ENCODE results near the gene FOXK1. TPM values are rescaled to one million over a fixed set of nuclear protein-coding genes. Genes with fewer than 3 reads are reported as not detected.
A peak's percentile ranks its signal among the peaks of the same experiment; 100 is the strongest.

Gene FOXK1
- total and polyA plus RNA-seq, 2 of the 13 experiments (the other 11 are each of a cell fraction or from before 2014, with no cell fraction given) = 4.6 to 8.8 TPM

DNA sequence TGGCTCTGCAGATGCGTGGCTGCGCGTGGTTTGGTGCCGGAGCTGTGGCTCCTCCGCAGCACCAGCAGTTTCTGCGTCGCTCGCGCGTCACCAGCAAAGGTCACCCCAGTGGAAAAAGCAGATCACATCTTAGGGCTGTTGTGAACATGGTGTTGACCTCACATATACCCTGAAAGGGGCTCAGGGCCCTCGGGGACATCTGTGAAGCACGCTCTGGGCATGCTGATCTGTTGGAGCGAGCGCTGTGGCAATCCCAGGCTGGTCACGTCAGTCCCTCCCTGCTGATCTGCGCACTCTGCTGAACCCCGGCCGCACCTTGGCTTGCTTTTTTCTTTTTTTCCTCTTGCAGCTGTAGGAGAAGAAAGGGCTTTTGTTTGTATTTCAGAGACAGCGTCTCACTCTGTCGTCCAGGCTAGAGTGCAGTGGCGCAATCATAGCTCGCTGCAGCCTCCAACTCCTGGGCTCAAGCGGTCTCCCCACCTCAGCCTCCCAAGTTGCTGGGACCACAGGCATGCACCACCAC, 60.0 kb downstream of the FOXK1 start (continued):
- TF ChIP-seq, protein P1, sequence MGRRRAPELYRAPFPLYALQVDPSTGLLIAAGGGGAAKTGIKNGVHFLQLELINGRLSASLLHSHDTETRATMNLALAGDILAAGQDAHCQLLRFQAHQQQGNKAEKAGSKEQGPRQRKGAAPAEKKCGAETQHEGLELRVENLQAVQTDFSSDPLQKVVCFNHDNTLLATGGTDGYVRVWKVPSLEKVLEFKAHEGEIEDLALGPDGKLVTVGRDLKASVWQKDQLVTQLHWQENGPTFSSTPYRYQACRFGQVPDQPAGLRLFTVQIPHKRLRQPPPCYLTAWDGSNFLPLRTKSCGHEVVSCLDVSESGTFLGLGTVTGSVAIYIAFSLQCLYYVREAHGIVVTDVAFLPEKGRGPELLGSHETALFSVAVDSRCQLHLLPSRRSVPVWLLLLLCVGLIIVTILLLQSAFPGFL (CRISPR knock-in tag; IDR thresholded peaks at IDR 0.05) = no peak
- TF ChIP-seq, protein P2, sequence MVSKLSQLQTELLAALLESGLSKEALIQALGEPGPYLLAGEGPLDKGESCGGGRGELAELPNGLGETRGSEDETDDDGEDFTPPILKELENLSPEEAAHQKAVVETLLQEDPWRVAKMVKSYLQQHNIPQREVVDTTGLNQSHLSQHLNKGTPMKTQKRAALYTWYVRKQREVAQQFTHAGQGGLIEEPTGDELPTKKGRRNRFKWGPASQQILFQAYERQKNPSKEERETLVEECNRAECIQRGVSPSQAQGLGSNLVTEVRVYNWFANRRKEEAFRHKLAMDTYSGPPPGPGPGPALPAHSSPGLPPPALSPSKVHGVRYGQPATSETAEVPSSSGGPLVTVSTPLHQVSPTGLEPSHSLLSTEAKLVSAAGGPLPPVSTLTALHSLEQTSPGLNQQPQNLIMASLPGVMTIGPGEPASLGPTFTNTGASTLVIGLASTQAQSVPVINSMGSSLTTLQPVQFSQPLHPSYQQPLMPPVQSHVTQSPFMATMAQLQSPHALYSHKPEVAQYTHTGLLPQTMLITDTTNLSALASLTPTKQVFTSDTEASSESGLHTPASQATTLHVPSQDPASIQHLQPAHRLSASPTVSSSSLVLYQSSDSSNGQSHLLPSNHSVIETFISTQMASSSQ (IDR thresholded peaks at IDR 0.05; ENCODE audit: low read depth) = no peak
- TF ChIP-seq, protein P2 (CRISPR knock-in tag; IDR thresholded peaks at IDR 0.05; ENCODE audit: borderline replicate concordance) = peak; percentile 70; the same call in 1 of the 2 replicates
- TF ChIP-seq MAF1 (CRISPR knock-in tag; IDR thresholded peaks at IDR 0.05; ENCODE audit: borderline replicate concordance) = no peak
- TF ChIP-seq ZNF230 (CRISPR knock-in tag; IDR thresholded peaks at IDR 0.05) = no peak
- no peak for TF ChIP-seq ZNF780A (CRISPR knock-in tag; IDR thresholded peaks at IDR 0.05)
- TF ChIP-seq ZNF549 (CRISPR knock-in tag; IDR thresholded peaks at IDR 0.05) = no peak
- TF ChIP-seq SUZ12 (IDR thresholded peaks at IDR 0.05; ENCODE audit: low read depth, low read length) = no peak
- 0 out of 2 replicates have a peak, but pooled peaks have one; percentile 30 for TF ChIP-seq ZNF776 (CRISPR knock-in tag; IDR thresholded peaks at IDR 0.05)
- peak; percentile 60; the same call in 1 of the 2 replicates for TF ChIP-seq NRL (CRISPR knock-in tag; IDR thresholded peaks at IDR 0.05; ENCODE audit: borderline replicate concordance)
- no peak for TF ChIP-seq RARG (CRISPR knock-in tag; IDR thresholded peaks at IDR 0.05; ENCODE audit: low read depth)
- no peak for TF ChIP-seq SMAD9 (CRISPR knock-in tag; IDR thresholded peaks at IDR 0.05)
- TF ChIP-seq, protein P3, sequence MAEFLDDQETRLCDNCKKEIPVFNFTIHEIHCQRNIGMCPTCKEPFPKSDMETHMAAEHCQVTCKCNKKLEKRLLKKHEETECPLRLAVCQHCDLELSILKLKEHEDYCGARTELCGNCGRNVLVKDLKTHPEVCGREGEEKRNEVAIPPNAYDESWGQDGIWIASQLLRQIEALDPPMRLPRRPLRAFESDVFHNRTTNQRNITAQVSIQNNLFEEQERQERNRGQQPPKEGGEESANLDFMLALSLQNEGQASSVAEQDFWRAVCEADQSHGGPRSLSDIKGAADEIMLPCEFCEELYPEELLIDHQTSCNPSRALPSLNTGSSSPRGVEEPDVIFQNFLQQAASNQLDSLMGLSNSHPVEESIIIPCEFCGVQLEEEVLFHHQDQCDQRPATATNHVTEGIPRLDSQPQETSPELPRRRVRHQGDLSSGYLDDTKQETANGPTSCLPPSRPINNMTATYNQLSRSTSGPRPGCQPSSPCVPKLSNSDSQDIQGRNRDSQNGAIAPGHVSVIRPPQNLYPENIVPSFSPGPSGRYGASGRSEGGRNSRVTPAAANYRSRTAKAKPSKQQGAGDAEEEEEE (CRISPR knock-in tag; IDR thresholded peaks at IDR 0.05; ENCODE audit: borderline replicate concordance) = no peak
- no peak for TF ChIP-seq NFRKB (IDR thresholded peaks at IDR 0.05)
- no peak for TF ChIP-seq ZNF224 (CRISPR knock-in tag; IDR thresholded peaks at IDR 0.05)
- no peak for TF ChIP-seq ZNF720 (CRISPR knock-in tag; IDR thresholded peaks at IDR 0.05)
- peak; percentile 10 for TF ChIP-seq PRPF4 (IDR thresholded peaks at IDR 0.05; ENCODE audit: low read depth, low read length, poor library complexity, severe bottlenecking)
- TF ChIP-seq PRMT3 (CRISPR knock-in tag; IDR thresholded peaks at IDR 0.05; ENCODE audit: borderline replicate concordance, low read depth) = no peak
- TF ChIP-seq HIVEP1 (CRISPR knock-in tag; IDR thresholded peaks at IDR 0.05) = peak; percentile 63
- no peak for TF ChIP-seq ZNF598 (CRISPR knock-in tag; IDR thresholded peaks at IDR 0.05; ENCODE audit: borderline replicate concordance)
- no peak for TF ChIP-seq SRF (IDR thresholded peaks at IDR 0.05; ENCODE audit: low read depth, low read length)
- TF ChIP-seq TGIF2 (CRISPR knock-in tag; IDR thresholded peaks at IDR 0.05) = no peak
- no peak for TF ChIP-seq ZNF251 (CRISPR knock-in tag; IDR thresholded peaks at IDR 0.05)
- no peak for TF ChIP-seq REXO4 (CRISPR knock-in tag; IDR thresholded peaks at IDR 0.05; ENCODE audit: borderline replicate concordance)
- peak; percentile 57; the same call in 1 of the 3 replicates for TF ChIP-seq MXI1 (IDR thresholded peaks at IDR 0.05; ENCODE audit: borderline replicate concordance, low read depth, low read length)

Data from HepG2 (cell line).